Spleen (tissue), 11 donors: ENCODE measurements around the gene NMBR. TPM values are rescaled to one million over a fixed set of nuclear protein-coding genes. Genes with fewer than 3 reads are reported as not detected.

Experiments used
- DNase-seq: peaks from one replicate; pipeline ENCODE4 v3.0.0-alpha.2; 2020
- H3K27ac ChIP-seq, 8 donors: fragments of 200-600 bp; sonication (generic) in 7 of 8; 1 replicate in 4 of 8; 2 replicates in 4 of 8; pipeline versions ENCODE4 v1.5.0 to v1.8.0; 2016 to 2021; ENCODE audit warnings: inconsistent platforms in 4 of 8, mild to moderate bottlenecking in 4 of 8, moderate library complexity in 1 of 8
- H3K27me3 ChIP-seq, 7 donors: fragments of 200-600 bp; sonication (generic) in 6 of 7; replicated peaks in 1 of 7; 1 replicate in 4 of 7; 2 replicates in 3 of 7; pipeline versions ENCODE4 v1.5.0 to v1.8.0; 2016 to 2021; ENCODE audit warnings: inconsistent platforms in 3 of 7, mild to moderate bottlenecking in 1 of 7
- H3K36me3 ChIP-seq, 6 donors: fragments of 200-600 bp; sonication (generic) in 5 of 6; 1 replicate in 4 of 6; 2 replicates in 2 of 6; pipeline versions ENCODE4 v1.5.0 to v1.8.0; 2016 to 2021; ENCODE audit warnings: inconsistent platforms in 2 of 6
- H3K4me1 ChIP-seq, 6 donors: fragments of 200-600 bp; sonication (generic) in 5 of 6; 1 replicate in 3 of 6; 2 replicates in 3 of 6; pipeline versions ENCODE4 v1.5.0 to v1.8.0; 2016 to 2021; ENCODE audit warnings: inconsistent platforms in 3 of 6
- H3K4me3 ChIP-seq, 8 donors: fragments of 200-600 bp; sonication (generic) in 7 of 8; 1 replicate in 4 of 8; 2 replicates in 4 of 8; pipeline versions ENCODE4 v1.5.0 to v1.8.0; 2016 to 2021; ENCODE audit warnings: inconsistent platforms in 4 of 8, mild to moderate bottlenecking in 4 of 8, moderate library complexity in 2 of 8
- H3K9me3 ChIP-seq, 8 donors: fragments of 200-600 bp; sonication (generic) in 7 of 8; 1 replicate in 4 of 8; 2 replicates in 4 of 8; pipeline versions ENCODE4 v1.5.0 to v1.8.0; 2016 to 2021; ENCODE audit warnings: inconsistent platforms in 4 of 8
- CTCF ChIP-seq, 11 experiments: fragments of 200-600 bp in 7 of 11; fragments of 450-650 bp in 4 of 11; sonication (generic) in 4 of 11; IDR thresholded peaks in 8 of 11; conservative IDR thresholded peaks in 3 of 11; 1 replicate in 7 of 11; 2 replicates in 4 of 11; pipeline versions ENCODE4 v1.4.0 to v1.8.0; 2016 to 2021; ENCODE audit warnings: antibody characterized with exemption in 11 of 11, inconsistent platforms in 4 of 11, mild to moderate bottlenecking in 1 of 11
- POLR2A ChIP-seq, 3 donors: fragments of 450-650 bp; IDR thresholded peaks; one replicate each; pipeline ENCODE4 v1.5.1; 2017; ENCODE audit warnings: antibody characterized with exemption in 3 of 3, mild to moderate bottlenecking in 1 of 3
- POLR2AphosphoS5 ChIP-seq, 3 donors: sonication (generic); formaldehyde crosslinking; IDR thresholded peaks; one replicate each; pipeline ENCODE4 v1.5.1; 2017; ENCODE audit warnings: antibody characterized with exemption in 3 of 3
- WGBS, 5 donors: extraction: QIAGEN DNeasy Blood & Tissue Kit in 3 of 5; methylation state at CpG; one replicate each; pipeline versions ENCODE4 v1.1.5 to v1.1.7; 2013 to 2018; 5-methylcytosine and 5-hydroxymethylcytosine counted together
- intact Hi-C: fragments of 100-400 bp; cut with DNase I; formaldehyde crosslinking; loops from one replicate; pipeline ENCODE4 v1.15.0; 2023; ENCODE audit warnings: low total_unique reads
- polyA plus RNA-seq, 3 donors: library from polyadenylated mRNA; stranded (reverse); fragments of 200-250 nt; gene quantifications; one replicate each; pipeline ENCODE4 v1.2.1, GENCODE V29; 2013
- total RNA-seq, 7 donors: library from RNA; depleted of rRNA in 3 of 7; stranded (reverse); fragments of >200 nt in 3 of 7; fragmentation: NEBNext Ultra II Directional in 4 of 7; extraction: Animal tissue kit (Norgen Biotek cat#: 25700) in 4 of 7; gene quantifications; one replicate each; pipeline versions ENCODE4 v1.1.0 to v1.2.1, GENCODE V29; 2016 to 2021
- donor health status: healthy with polysubstance abuse.
- donor health status: DM: no; HTN: no; CAD: no; lungs with moderate emphysema.
- donor health status: DM: no; HTN: no; CAD: no.
- donor health status: Bipolar disorder and iron deficiency.
- donor health status: healthy.
- donor health status: DM: no; HTN: no; CAD: no.
- donor health status: DM: yes; HTN: yes; CAD: no.

Gene NMBR
- total and polyA plus RNA-seq, 10 donors: 0.25 to 0.36 TPM; not detected in 8

DNA sequence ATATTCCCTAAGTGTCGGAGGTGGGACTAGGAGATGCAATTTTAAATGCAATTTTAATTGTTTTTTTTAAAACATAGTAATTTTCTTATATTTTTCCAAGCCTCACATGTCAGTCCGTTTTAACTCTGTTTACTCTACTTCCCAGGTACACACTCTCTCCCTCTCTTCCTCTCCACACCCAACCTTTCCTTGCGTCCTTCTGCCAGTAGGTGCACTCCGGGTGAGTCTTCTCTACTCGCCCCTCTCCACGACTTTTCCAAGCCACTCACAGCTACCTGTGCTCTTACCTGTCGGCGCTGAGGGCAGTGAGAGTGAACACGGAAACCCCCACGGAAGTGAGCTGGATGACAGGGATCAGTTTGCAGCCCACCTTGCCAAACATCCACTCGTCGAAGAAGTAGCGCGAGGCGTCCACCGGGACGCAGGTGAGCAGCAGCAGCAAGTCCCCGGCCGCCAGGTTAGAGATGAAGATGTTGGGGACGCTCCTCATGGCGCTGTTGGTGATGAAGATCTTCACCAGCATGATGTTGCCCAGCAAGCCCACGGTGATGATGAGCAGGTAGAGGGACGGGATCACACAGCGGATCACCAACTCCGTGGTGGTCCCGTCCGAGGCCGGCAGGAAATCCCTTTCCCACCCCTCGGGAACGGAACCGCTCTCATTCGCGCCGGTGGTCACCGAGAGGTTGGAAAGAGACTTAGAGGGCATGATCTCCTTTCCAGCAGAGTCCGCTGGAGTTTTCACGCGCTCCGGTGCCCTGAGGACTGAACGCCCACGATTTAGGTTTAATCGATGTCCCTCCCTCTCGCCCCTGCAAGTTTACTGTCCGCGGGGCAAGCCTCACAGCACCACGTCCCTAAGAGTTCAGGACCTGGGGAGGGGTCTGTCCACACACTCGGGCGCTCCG is 58.7 kb downstream of the NMBR start:
- Histone ChIP-seq H3K9me3 (no peaks in the 10 kb centered on the region), H3K4me1 (peaks cover 0 to 6% (median 0%) of the 10 kb centered on the region in 6 donors), H3K27ac (no peak overlapping the region), H3K4me3 (no peak overlapping the region), H3K27me3 (peaks cover 0 to 41% (median 20%) of the 10 kb centered on the region in 7 donors), H3K36me3 (no peaks in the 10 kb centered on the region)
- TF ChIP-seq CTCF (IDR thresholded peaks at IDR 0.05 in 8 of 11, conservative IDR thresholded peaks at IDR 0.05 in 3 of 11) (no peak), POLR2AphosphoS5 (IDR thresholded peaks at IDR 0.05) (no peak), POLR2A (IDR thresholded peaks at IDR 0.05) (no peak)
- no peak for DNase-seq
- 18 to 25% (median 20%) methylated on average over 31 to 49 of the region's 49 CpGs for WGBS, 5 donors
- intact Hi-C loops: no loop called here

DNA sequence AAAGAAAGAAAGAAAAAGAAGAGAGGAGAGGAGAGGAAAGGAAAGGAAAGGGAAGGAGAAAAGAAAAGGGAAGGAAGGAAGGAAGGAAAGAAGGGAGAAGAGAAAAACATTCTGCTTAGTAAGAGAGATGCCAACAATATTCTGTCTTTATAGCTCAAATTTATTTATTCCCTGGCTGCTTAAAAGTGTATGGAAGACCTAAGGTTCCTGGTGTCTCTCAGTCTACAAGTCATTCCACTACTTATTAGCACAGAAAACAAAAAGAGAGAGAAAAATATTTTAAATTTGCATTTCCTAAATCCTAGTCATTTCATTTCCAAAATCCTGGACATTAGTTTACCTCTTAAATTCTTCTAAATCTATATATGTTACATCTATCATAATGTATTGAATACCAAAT is 67.8 kb downstream of the NMBR start:
- intact Hi-C loops: no loop called here
- H3K36me3 ChIP-seq: no peaks in the 10 kb centered on the region
- no peaks in the 10 kb centered on the region for H3K9me3 ChIP-seq
- H3K4me3 ChIP-seq: no peak overlapping the region
- TF ChIP-seq POLR2A (IDR thresholded peaks at IDR 0.05): no peak
- TF ChIP-seq POLR2AphosphoS5 (IDR thresholded peaks at IDR 0.05): no peak
- no peak for TF ChIP-seq CTCF (IDR thresholded peaks at IDR 0.05 in 8 of 11, conservative IDR thresholded peaks at IDR 0.05 in 3 of 11)
- no peak overlapping the region for H3K27ac ChIP-seq
- no peaks in the 10 kb centered on the region for H3K4me1 ChIP-seq
- no peak for DNase-seq
- no peaks in the 10 kb centered on the region for H3K27me3 ChIP-seq

DNA sequence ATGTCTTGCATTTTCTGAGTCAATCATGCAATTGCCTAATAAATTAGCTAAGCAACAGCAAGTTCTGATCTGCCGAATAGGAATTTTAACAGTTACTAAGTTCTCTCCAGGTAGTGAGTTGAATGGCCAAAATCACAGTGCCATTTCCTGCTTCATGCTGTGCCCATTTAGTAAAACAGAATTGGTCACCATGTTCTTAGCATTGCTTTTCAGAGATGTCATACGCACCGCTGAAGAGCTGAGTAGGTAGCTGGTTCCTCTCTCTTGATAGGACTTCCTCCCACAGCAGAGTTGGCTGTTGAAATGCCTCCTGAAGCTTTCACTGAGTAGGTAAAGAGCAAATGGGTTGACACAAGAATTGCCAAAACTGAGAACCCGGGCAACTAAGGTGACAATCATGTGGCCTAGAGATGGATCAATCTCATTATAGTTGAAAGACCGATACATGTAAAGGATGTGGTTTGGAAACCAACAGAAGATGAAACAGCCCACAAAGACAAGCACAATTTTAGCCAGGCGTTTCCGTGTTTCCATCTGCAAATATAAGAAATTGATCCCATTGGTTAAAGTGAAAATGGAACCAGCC is 71.3 kb downstream of the NMBR start:
- H3K27me3 ChIP-seq: no peaks in the 10 kb centered on the region
- H3K36me3 ChIP-seq: no peaks in the 10 kb centered on the region
- no peak overlapping the region for H3K4me3 ChIP-seq
- no peaks in the 10 kb centered on the region for H3K4me1 ChIP-seq
- H3K9me3 ChIP-seq: peaks cover 0 to 15% (median 0%) of the 10 kb centered on the region in 8 donors
- H3K27ac ChIP-seq: no peak overlapping the region
- TF ChIP-seq POLR2A (IDR thresholded peaks at IDR 0.05) (no peak), CTCF (IDR thresholded peaks at IDR 0.05 in 8 of 11, conservative IDR thresholded peaks at IDR 0.05 in 3 of 11) (no peak), POLR2AphosphoS5 (IDR thresholded peaks at IDR 0.05) (no peak)
- no peak for DNase-seq
- 73 to 84% (median 82%) methylated on average over 7 of the region's 7 CpGs for WGBS, 5 donors
- intact Hi-C loops: no loop called here

GRCh38 chr6:142074516-142074915 is 72.4 kb downstream of the NMBR start:
- Histone ChIP-seq H3K4me3 (no peak overlapping the region), H3K9me3 (peaks cover 0 to 15% (median 0%) of the 10 kb centered on the region in 8 donors), H3K27me3 (no peaks in the 10 kb centered on the region), H3K36me3 (no peaks in the 10 kb centered on the region), H3K4me1 (no peaks in the 10 kb centered on the region), H3K27ac (no peak overlapping the region)
- intact Hi-C loops: no loop called here
- TF ChIP-seq CTCF (IDR thresholded peaks at IDR 0.05 in 8 of 11, conservative IDR thresholded peaks at IDR 0.05 in 3 of 11): no peak
- no peak for TF ChIP-seq POLR2AphosphoS5 (IDR thresholded peaks at IDR 0.05)
- no peak for TF ChIP-seq POLR2A (IDR thresholded peaks at IDR 0.05)
- WGBS, 5 donors: 56 to 84% (median 68%) methylated on average over 1 of the region's 1 CpG
- DNase-seq: no peak
